Neural crest cell (in vitro differentiated cells): ENCODE data around the gene NPSR1. TPM values are rescaled to one million over a fixed set of nuclear protein-coding genes. Genes with fewer than 3 reads are reported as not detected.

Experiments
- DNase-seq: peaks from one replicate; pipeline ENCODE4 v3.0.0; 2021; ENCODE audit warnings: low read depth, mixed read lengths, low spot score
- H3K27ac Mint-ChIP-seq: one replicate; pipeline ENCODE4 v1.8.0; 2021; ENCODE audit warnings: mild to moderate bottlenecking, mixed read lengths; ENCODE audit not compliant: unreplicated experiment
- H3K27me3 Mint-ChIP-seq: 2 replicates; pipeline ENCODE4 v1.8.0; 2021; ENCODE audit warnings: low read depth, mild to moderate bottlenecking, mixed read lengths
- H3K36me3 Mint-ChIP-seq: 2 replicates; pipeline ENCODE4 v1.8.0; 2021; ENCODE audit warnings: low read depth, mild to moderate bottlenecking, mixed read lengths
- H3K4me1 Mint-ChIP-seq: 2 replicates; pipeline ENCODE4 v1.8.0; 2021; ENCODE audit warnings: mixed read lengths
- H3K4me3 Mint-ChIP-seq: one replicate; pipeline ENCODE4 v1.8.0; 2021; ENCODE audit warnings: mild to moderate bottlenecking, mixed read lengths
- H3K9me3 Mint-ChIP-seq: 2 replicates; pipeline ENCODE4 v1.8.0; 2021; ENCODE audit warnings: mixed read lengths
- total RNA-seq: library from RNA; stranded (reverse); gene quantifications from 2 replicates; pipeline ENCODE4 v1.2.1, GENCODE V29; 2021
- TF ChIP-seq, protein P1 (sequence below): fragments of 200-600 bp; sonication (generic); conservative IDR thresholded peaks from 2 replicates; pipeline ENCODE4 v1.5.0; 2021; ENCODE audit warnings: antibody characterized with exemption, mild to moderate bottlenecking

Gene NPSR1
- total RNA-seq, 1 donor from 2014 or later, result not detected

DNA sequence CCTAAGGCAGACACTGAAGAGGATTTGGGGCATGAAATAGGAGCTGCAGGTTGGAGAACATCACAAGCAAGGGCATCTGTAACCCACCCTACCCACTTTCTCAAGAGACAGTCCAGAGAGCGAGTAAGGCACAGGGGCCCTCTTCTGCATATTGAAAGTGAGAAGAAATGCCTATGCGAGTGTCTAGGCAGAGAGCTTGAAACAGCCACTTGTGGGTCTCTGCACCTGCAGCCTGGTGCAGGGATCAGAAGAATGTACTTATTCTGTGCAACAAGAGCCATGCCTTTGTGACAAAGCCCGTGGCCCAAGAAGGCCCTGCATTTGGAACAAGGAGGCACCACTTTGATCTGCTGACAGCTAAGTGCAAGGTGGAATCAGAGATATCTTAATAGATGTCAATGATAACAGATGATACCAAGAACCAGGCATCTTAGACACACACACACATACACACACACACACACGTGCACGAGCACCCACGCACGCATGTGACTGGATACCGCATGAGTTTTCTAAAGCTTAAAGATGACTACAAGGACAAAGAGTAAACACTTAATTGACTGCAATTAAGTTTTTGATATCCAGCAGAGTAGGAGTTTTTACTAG lies 89.3 kb downstream of the NPSR1 start:
- H3K27ac Mint-ChIP-seq, result no peak overlapping the region
- DNase-seq, result no peak
- H3K27me3 Mint-ChIP-seq, result no peaks in the 10 kb centered on the region
- TF ChIP-seq, protein P1, sequence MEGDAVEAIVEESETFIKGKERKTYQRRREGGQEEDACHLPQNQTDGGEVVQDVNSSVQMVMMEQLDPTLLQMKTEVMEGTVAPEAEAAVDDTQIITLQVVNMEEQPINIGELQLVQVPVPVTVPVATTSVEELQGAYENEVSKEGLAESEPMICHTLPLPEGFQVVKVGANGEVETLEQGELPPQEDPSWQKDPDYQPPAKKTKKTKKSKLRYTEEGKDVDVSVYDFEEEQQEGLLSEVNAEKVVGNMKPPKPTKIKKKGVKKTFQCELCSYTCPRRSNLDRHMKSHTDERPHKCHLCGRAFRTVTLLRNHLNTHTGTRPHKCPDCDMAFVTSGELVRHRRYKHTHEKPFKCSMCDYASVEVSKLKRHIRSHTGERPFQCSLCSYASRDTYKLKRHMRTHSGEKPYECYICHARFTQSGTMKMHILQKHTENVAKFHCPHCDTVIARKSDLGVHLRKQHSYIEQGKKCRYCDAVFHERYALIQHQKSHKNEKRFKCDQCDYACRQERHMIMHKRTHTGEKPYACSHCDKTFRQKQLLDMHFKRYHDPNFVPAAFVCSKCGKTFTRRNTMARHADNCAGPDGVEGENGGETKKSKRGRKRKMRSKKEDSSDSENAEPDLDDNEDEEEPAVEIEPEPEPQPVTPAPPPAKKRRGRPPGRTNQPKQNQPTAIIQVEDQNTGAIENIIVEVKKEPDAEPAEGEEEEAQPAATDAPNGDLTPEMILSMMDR, result no peak
- H3K9me3 Mint-ChIP-seq, result peaks cover 4% of the 10 kb centered on the region
- no peaks in the 10 kb centered on the region for H3K4me1 Mint-ChIP-seq
- H3K4me3 Mint-ChIP-seq, result no peak overlapping the region
- no peaks in the 10 kb centered on the region for H3K36me3 Mint-ChIP-seq

DNA sequence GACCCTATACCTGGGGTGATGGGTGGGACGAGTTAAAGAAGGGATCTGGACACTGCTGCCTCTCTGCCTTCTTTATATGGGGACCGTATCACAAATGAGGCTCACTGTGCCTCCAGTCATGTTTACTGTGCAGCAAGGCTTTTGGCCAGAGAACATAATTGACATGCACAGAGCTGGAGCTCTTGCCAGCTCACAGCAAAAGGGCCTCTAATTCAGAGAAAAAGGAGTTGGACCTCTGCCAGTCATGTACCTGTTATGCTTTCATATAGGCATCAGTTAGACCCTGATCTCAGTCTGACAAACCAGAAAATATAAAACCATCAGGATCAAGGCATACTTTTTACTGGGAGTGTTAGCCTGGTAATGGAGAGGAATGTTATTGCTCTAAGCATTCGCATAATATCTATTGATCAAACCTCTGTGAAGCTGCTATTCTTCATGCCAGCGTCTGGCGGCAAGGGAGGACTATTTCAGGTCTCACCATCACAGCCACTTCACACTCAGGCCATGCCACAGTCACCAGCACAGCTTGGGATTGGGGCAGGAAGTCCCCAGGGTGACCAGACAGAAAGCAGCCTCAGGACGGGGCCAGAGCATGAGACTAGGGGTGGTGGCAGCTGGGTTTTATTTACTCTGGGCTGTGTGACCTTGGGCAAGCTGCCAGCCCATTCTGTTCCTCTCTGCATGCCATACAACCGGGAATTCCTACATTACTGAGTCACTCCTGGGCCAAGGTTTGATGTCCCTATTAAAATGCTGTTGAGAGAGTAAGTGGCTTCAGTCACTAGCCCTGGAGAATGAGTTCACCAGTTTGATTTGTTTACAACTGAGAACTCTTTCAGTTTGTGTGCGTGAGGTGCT lies 90.1 kb downstream of the NPSR1 start:
- Mint-ChIP-seq H3K27me3 (no peaks in the 10 kb centered on the region), H3K4me1 (no peaks in the 10 kb centered on the region), H3K4me3 (no peak overlapping the region), H3K9me3 (no peaks in the 10 kb centered on the region), H3K27ac (no peak overlapping the region), H3K36me3 (no peaks in the 10 kb centered on the region)
- DNase-seq, result no peak
- TF ChIP-seq, protein P1, result no peak

DNA sequence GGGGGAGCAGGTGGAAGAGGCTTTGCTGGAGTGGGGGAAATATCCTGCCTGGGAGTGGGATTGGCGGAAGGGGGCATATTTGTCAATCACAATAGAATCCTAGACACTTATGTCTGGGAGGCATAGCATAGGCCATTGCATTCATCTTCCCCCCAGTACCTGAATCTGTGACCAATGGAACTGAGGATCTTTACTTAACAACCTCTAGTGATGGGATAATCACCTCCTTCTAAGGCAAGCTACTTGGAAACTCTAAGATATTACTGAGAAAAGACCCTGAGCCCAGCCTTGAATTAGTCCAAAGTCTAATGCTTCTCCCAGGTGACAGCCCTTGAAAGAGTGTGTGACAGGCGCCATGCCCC lies 90.7 kb downstream of the NPSR1 start:
- Mint-ChIP-seq H3K27ac (no peak overlapping the region), H3K4me1 (no peaks in the 10 kb centered on the region)

DNA sequence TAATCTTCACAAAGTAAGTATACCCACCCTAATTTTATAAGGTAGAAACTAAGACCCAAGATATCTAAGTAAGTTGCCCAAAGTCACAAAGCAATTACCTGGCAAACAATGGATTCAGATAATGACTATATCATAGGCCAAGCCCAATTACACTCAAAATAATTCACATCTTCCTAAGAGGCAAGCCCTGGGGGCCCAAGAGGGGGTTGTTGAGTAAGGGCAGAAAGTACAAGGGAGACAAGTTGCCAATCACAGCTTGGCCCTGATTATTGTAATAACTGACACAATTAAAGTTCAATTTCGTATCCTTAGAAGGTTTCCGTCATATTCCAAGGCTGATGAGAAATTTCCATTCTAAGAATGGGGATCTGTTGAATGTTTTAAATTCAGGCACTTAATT lies 91.4 kb downstream of the NPSR1 start:
- H3K36me3 Mint-ChIP-seq, result no peaks in the 10 kb centered on the region
- no peaks in the 10 kb centered on the region for H3K27me3 Mint-ChIP-seq
- H3K9me3 Mint-ChIP-seq, result no peaks in the 10 kb centered on the region
- H3K27ac Mint-ChIP-seq, result no peak overlapping the region
- no peak overlapping the region for H3K4me3 Mint-ChIP-seq
- no peaks in the 10 kb centered on the region for H3K4me1 Mint-ChIP-seq
- TF ChIP-seq, protein P1, result no peak
- DNase-seq, result no peak

More for the DNA sequence above, 90.7 kb downstream of the NPSR1 start:
- Mint-ChIP-seq H3K9me3 (no peaks in the 10 kb centered on the region), H3K4me3 (no peak overlapping the region), H3K27me3 (no peaks in the 10 kb centered on the region), H3K36me3 (no peaks in the 10 kb centered on the region)
- TF ChIP-seq, protein P1, result no peak
- DNase-seq, result no peak

DNA sequence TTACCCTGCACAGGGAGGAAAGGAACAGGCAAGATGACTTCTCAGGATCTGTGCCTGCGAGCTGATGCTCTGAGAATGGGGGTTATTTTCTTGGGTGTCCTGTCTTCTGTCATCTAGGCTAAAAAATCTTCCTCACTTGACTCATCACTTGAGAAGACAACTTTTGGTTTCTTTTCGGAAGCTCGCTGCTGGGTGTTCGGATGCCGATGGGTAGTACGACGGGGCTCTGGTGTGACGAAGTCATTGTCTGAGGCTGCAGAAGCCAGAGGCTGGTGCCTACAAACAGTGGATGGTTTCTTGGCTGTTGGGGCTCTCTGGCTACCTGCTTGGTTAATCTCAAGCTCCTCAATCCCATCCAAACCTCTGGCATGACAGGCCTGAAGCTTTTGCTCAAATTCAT lies 92.2 kb downstream of the NPSR1 start:
- no peaks in the 10 kb centered on the region for H3K9me3 Mint-ChIP-seq
- no peaks in the 10 kb centered on the region for H3K27me3 Mint-ChIP-seq
- TF ChIP-seq, protein P1, result no peak
- H3K4me1 Mint-ChIP-seq, result no peaks in the 10 kb centered on the region
- no peak overlapping the region for H3K4me3 Mint-ChIP-seq
- H3K36me3 Mint-ChIP-seq, result no peaks in the 10 kb centered on the region
- H3K27ac Mint-ChIP-seq, result no peak overlapping the region
- DNase-seq, result no peak
